ENCODE results near the gene RAD50.

RAD50 gene

DNA sequence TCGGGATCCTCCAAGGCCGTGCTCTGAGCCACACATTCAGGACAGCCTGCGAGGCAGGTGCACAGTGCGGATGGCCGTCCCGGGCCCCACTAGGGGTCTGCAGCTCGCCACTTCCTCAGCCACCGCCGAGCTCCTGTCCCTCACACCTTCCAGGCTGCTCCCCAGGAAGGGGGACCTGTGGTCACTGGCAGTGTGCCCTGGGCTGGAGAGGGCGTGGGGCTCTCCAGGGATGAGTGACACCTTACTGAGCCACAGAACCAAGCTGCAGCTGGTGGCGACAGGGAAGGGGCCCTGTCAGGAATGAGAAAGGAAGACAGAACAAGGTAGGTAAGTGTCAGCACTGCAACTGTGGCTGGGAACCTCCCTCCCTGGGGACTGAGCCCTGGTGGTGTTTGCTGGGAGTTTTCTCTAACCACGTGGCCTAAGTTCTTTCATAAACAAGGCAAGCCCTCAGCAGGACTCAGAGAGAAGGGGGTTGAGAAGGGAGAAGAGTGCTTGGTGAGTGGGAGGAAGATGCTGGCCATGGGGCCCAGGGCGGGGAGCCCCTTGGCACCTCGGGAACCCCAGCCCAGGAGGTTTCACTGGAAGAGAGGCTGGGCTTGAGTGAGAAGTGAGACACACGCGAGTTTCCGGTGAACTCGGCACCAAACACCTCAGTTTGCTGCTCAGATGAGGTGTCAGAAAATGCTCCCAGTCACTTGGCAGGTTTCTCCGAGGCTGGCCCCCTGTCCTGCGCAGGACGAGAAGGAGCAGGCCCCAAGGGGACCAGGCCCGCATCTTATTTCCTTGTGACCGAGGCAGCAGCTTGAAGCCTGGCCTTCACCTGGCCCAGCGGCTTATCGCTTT lies 106.4 kb downstream of the RAD50 start:
- DNase-seq: no peak

DNA sequence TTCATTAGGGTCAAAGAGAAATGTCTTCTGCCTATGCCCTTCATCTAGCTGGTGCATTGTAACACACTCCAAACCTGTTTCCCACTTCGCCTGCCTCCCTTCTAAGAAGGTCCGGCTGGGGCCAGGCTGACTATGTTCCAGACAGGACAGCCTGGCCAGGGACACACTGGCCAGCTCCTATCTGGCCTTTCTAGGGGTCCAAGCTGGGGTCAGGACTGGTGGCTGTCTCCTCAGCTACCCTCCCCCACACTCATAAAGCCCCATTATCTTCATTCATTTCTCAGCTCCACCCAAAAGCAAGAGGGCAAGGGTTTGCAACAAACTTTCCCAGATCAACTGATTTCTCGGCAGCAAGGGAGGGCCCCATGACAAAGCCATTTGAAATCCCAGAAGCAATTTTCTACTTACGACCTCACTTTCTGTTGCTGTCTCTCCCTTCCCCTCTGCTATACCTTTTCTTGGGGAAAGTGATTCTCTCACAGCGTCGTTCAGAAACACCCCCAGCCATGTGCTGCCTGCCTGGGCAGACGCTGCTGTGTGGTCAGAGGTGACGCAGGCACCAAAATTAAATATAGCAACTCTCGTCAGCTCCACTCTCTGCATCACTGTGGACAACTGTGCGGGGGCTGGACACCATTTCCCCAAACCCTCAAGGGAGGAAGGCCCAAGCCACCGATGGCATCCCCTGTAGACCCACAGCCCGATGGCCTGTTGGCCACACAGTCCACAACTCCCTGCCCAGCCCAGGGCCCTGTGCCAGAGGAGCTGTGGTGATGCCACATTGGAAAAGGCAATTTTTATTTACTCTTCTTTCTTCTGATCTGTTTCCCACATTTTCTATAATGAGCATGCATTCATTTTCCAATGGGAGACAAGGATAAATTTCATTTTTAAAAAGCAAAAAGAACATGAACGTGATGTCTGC lies 107.3 kb downstream of the RAD50 start:
- DNase-seq: no peak

DNA sequence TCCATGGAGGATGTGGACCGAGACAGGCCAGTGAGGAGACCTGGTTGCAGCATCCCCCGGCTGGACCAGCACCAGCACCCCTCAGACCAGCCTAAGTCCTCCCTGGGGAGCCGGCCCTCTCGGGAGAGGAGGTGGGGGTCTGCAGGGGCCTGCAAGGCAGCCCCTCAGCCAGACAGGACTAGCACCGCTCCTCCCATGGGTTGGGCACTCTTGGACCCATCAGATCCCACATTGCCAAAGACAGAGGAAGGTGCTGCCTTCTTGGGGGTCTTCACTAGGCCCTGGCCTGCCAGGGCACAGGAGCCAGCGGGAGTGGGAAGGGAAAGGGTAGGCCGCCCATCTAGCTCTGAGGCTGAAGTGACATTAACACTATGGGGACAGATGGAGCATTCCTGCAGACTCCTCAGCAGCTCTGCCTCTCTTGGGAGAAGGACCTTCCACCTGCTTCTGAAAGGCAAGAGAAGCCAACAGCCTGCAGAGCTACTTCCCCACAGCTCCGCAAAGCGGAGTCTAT lies 108.0 kb downstream of the RAD50 start:
- no peak for DNase-seq

DNA sequence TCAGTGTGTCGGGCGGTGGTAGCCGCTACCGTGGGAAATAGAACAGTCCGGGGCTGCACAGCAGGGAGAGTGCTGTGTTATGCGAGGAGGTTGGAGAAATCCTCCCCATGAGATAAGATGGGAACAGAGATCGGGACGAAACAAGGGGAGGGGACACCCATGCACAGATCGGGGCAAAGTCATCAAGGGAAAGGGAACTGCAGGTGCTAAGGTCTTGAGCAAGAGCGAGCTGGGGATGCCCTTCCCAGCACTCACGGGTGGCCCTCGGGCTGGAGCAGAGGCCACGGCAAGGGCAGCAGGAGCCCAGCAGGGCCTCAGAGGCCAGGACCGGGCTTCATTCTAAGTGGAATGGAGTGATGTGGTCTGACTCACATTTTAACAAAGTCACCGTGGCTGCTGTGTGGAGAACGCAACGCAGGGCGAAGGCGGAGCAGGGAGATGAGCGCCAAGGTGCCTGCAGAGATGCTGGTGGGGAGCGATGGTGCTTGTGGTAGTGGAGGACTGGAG lies 108.8 kb downstream of the RAD50 start:
- no peak for DNase-seq

DNA sequence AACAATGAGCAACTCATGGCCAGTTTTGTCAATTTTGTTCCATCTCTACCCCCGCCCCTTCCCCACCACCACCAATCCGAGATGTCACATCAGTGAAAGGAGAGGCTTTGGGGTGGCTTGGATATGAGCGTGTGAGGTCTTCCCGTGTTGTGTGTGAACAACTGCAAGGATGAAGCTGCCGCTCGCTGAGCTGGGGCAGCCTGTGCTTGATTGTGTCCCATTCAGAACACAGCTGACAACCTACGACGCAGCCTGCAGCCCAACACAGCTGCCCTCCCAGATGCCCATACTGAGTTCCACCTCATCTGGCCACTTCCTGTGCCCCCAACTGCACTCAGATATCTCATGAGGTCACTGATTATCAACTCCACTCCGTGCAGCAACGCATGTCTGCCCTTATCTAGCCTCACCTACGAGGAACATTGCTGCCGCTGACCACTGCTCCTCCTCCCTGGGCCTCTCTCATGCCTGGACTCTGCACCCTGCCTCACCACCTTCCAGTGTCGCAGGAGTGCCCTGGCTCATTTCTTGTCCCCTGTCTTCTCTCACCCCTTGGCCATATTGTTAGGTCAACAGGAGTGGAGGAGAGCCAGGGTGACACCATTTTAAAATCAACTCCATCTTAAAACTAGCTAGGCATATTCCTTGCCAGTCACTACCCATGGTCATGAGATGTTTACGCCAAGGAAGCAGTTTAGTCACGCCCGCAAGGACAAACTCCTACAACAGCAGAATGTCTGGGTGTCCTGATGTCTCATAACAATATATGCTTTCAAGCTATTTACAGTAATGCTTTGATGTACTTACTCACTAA lies 109.7 kb downstream of the RAD50 start:
- no peak for DNase-seq

DNA sequence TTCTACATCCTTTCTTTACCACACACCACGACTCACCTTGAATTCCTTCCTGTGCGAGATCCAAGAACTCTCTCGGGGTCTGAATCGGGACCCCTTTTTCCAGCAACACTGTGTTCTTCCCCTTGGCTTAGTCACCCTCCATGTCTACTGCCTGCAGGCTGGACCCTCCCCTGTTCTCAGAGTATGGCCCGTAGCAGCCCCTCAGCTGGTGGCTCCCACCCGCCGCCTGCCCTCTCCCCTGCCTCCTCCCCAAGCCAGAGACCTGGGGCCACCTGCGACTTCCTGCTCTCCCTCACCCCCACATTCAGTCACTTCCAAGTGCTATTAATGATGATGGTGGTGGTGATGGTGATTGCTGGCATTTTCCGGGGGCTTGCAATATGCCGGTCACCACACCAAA lies 110.5 kb downstream of the RAD50 start:
- DNase-seq: no peak

DNA sequence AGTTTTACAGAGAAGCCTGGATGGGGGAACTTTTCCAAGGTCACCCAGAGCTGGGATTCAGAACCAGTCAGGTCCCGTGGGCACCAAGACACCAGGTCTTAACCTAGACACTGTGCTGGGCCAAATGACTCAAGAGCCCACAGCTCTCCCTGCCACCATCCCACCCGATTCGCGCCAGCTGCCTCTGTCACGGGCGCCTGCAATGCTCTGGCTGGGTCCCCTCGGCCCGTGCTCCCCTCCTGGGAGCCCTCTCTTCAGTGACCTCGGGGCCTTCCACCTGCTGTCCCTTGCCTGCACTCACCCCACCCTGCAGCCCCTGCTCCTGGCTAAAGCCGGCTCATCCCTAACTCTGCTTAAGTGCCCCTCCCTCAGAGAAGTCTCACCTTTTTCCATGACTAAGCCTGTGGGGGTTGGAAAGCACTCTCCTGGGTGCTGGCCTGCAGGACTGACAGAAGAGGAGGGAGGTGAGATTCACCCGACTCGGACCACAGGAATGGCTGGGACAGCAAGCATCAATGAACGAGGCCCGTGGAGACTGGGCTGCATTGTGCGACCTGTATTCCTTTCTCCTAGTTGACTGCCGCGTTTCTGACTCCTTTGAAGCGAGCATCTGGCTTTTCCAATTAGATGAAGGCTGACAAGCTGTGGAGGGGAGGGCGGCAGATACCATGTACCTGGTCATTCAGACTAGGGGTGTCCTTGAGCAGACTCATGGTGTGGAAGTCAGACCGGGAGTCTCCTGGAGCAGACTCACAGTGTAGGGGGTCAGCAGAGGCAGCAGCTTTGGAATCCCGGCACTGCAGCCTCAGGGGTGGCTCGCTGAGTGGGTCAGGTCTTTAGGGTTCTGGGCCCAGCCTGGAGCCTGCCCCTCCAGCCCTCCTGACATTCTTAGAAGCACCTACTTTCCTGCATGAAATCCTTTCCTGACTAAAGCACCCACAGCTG lies 111.3 kb downstream of the RAD50 start:
- DNase-seq: no peak

DNA sequence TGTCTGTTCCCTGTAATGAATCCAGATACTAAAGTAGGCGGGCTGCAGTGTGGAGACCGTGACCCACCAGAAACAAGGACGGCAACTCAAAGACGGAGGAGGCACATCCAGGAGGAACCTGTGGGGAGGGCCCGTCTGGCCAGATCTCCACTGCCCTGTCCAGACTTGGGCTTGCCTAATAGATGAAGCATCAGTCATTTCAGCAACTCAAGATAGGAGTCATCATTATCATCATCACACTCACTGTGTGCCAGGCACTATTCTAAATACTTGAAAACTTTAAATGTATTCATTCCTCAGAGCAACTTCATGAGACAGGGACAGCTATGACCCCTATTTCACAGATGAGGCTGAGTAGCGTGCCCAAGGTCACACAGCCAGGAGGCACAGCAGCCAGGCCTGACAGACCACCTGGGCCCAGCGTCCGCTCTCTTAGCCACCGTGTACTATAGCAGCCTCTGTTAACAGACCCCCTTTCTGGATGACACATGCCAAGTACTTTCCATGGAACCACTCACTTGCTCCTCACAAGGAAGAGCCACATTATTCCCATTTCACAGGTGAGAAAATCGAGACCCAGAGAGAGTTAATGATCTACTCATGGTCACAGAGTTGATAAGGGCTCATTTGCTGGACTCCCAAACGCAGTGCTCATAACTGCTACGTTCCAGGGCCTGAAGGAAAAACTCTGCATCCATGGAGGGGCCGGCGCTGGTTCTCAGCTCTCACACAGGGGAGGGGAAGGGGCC lies 112.1 kb downstream of the RAD50 start:
- DNase-seq: no peak

DNA sequence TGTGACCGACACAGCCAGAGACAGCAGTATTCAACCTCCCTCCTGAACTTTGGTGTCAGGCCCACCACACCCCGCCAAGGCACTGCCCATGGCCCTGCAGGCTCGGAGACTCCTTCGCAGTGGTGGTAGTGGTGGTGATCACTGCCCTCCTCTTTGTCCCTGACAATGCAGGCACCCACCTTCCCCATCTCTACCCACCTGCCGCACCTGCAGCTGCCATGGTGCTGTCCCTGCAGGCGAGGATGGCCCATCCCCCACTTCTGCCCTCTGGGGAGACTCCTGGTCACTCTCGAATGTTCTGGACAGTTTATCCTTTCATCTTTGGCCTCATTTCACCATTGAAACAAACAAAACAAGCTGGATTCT lies 112.7 kb downstream of the RAD50 start:
- no peak for DNase-seq

DNA sequence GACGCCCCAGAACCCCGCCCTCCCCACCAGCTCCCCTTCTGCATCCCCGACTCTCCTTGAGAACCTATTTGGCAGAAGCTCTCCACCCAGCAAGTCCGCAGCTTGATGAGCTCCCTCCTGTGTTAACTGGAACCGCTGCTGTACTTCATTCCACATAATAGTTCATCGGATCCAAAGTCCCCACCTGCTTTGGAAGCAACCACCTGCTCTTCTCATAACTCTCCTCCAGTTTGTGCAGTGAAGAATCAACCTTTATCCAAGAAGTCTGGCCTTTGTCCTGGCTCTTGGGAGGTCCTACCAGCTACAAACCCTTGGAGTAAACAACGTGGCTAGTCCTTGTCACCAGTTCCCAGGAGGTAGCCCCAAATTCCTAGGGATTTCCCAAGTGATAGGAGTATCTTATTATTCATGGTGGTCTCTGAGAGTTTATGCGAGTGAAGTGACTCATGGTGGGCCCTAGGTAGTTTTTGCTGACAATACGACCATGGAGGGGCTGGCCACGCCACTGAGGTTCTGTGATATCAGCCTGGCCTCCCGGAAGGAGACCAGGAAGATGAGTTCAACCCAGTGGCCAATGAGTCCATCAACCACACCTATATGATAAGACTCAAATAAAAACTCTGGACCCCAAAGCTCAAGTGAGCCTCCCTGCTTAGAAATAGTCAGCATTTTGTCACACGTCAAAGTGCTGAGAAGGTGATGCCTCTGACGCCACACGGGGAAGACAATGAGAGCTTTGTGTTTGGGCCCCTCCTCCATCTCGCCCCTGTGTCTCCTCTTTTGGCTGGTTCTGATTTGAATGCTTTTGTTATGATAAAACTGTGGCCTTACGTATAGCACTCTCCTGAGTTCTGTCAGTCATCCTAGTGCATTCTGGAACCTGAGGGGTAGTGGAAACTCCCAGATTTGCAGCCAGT lies 113.4 kb downstream of the RAD50 start:
- no peak for DNase-seq

DNA sequence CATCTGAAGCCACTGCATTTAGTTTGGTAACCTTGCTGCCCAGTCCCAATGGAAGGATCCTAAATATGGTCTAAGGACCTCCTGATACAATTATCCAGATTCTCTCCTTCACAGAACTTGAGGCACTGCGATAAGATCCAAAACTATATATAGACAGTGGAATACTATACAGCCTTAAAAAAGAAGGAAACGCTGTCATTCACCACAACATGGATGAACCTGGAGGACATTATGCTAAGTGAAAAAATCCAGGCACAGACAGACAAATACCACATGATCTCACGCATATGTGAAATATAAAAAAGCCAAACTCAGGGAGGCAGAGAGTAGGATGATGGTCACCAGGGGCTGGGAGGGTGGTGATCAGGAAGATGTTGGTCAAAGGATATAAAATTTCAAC lies 114.2 kb downstream of the RAD50 start:
- no peak for DNase-seq

DNA sequence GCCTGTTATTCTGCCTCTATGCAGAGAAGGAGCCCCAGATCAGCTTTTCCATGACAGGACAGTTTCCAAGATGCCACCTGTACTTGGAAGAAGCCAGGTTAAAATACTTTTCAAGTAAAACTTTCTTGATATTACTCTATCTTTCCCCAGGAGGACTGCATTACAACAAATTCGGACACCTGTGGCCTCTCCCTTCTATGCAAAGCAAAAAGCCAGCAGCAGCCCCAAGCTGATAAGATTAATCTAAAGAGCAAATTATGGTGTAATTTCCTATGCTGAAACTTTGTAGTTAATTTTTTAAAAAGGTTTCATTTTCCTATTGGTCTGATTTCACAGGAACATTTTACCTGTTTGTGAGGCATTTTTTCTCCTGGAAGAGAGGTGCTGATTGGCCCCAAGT lies 116.7 kb downstream of the RAD50 start:
- DNase-seq: no peak

DNA sequence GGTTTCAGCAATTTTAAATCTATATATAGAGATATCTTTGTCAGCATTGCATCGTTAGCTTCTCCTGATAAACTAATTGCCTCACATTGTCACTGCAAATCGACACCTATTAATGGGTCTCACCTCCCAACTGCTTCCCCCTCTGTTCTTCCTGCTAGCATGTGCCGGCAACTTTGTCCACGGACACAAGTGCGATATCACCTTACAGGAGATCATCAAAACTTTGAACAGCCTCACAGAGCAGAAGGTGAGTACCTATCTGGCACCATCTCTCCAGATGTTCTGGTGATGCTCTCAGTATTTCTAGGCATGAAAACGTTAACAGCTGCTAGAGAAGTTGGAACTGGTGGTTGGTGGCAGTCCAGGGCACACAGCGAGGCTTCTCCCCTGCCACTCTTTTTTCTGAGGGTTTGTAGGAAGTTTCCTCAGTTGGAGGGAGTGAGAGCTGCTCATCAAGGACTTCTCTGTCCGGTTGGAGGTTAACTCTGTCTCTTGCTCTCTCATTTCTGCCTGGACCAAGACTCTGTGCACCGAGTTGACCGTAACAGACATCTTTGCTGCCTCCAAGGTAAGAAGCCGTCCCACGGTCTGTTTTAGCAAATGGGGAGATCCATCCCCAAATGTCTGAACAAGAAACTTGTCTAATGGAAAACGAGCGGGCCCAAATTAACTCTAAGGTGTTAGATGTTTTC lies 117.3 kb downstream of the RAD50 start, which contains the start of gene IL4:
Gene IL4, plus strand, starts transcription at position 51 of the 692 bp plus-strand sequence. Its CDS starts 62 bp downstream, at position 113.
- DNase-seq: no peak

DNA sequence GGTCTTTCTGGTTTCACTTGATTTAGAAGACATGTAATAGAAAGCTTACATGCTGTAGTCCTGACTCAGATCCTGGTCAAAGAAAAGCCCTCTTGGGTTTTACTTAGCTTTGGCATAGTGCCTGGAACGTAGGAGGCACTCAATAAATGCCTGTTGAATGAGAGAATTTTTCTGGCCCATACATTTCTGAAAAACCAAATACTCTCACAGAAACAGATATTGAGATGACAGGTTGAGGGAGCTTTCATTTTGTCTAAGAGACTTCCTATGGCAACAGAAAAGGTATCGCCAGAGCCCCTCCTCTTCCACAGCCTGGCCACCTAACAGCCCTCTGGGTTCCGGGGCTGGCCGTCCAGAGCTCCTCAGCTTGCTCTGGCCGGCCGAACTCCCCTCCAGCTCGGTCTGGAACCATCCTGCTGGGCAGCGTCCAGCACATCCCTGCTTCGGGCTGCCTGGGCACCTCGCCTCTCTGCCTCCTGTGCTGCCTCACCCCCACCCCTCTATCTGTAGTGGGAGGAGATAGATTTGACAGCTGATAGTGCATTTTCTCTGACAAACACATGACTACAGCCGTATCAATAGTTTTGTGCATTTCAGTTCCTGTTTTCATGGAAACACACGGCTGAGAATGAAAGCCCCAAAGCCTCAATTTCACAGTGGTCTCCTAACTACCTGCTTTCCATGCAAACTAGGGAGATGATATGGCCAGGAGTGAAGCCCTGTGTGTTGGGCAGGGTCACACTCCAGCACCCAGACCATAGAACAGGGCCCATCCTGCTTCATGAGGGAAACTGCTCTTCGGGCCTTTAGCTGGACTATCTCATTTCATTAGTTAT lies 118.1 kb downstream of the RAD50 start:
- DNase-seq: no peak

DNA sequence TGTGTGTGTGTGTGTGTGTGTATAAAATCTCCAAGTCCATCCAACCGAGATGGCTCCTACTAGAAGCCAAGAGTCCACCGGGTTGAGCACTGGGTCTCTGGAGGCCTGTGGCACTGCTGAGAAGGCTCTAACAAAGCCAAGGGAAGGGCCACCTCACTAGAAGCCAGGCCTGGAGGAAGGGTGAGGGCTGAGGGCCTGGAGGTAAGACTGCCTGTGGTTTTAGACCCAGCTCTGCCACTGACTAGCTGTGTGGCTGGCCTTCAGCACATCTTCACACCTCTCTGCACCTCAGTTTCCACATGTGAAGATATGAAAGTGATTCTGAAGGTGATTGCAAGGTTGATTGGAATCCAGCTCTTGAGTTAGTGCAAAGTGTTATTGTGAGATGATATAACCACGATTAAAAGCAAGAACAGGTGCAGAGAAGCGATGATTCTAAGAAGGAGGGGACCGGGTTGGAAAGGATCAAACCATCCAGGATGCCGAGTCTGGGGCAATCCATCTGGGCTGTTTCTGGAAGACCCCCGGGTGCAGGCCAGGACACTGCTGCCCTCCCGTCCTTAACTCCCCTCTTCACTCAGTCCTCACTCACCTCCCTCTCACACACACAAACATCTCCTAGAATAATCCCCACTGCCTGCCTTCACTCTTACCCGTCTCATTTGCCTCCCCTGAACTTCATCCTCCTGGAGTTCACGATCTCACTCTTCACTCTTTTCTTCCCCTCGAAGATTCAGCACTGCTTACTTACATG lies 119.3 kb downstream of the RAD50 start:
- no peak for DNase-seq

DNA sequence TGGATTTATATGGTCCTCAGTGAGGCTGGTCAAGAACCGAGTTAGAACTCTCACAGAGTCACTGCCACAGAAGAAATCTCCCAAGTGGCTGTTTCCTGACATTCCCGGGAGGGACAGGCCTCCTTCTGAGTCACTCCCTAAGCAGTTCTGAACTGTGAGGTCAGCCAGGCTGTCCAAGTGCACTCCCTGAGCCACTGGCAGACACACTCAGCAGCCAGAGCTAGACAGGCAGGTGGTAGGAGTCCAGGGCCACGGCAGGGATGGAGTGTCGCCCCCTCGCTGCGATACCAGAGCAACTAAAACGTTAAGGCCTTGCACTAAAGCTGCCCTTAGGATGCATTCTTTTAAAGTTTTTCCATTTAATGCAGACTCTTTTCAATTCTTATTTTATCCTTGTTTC lies 120.4 kb downstream of the RAD50 start:
- no peak for DNase-seq

Data from activated naive CD4-positive, alpha-beta T cell (primary cell).